ENCODE results near the gene ZNF764.

DNA sequence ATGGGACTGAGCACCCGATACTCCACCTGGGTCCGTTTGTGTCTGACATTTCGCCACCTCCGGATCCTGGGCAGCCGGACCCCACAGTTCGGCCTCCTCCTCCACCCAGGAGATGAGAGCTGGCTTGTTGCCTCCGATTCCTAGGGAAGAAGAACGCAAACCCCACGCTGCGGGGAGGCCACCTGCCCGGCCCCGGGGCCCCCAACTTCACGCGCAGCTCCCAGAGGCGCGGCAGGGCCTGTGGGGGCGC is 542 bp downstream of the ZNF764 start:
- TF ChIP-seq, protein P1, sequence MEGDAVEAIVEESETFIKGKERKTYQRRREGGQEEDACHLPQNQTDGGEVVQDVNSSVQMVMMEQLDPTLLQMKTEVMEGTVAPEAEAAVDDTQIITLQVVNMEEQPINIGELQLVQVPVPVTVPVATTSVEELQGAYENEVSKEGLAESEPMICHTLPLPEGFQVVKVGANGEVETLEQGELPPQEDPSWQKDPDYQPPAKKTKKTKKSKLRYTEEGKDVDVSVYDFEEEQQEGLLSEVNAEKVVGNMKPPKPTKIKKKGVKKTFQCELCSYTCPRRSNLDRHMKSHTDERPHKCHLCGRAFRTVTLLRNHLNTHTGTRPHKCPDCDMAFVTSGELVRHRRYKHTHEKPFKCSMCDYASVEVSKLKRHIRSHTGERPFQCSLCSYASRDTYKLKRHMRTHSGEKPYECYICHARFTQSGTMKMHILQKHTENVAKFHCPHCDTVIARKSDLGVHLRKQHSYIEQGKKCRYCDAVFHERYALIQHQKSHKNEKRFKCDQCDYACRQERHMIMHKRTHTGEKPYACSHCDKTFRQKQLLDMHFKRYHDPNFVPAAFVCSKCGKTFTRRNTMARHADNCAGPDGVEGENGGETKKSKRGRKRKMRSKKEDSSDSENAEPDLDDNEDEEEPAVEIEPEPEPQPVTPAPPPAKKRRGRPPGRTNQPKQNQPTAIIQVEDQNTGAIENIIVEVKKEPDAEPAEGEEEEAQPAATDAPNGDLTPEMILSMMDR (IDR thresholded peaks at IDR 0.05): peak in 2 of 5 experiments; percentile 12 to 18
- no peak for TF ChIP-seq EP300 (IDR thresholded peaks at IDR 0.05; ENCODE audit: low read depth)

Data from transverse colon (tissue), 3 donors.